ENCODE data around the gene TACC2.
"Not testable (repeated sequence)": the region's sequence is repeated elsewhere in the genome, so short reads cannot be mapped to it uniquely, and the experiment has no call there.

The TACC2 gene

DNA sequence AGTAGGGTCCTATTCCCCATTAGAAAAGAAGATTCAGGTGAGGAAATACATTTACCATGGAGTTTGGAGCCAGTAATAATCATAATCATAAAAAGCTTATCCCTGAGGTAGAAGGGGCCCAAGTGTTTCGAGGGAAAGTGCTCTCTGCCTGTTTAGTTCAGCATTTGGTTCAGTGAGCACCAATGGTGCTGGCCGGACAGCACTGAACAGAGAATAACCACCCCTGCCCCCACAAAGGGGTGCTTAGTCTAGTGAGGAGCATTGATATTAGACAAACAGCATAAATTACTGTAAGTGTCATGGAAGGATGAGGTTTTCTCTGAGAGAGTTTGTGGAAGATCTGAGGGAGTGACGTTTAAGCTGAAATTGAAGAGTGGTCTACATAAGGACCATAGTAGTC is 39.5 kb upstream of the TACC2 start:
- no peak for DNase-seq (ENCODE audit: low read depth)
- TF ChIP-seq, protein P1, sequence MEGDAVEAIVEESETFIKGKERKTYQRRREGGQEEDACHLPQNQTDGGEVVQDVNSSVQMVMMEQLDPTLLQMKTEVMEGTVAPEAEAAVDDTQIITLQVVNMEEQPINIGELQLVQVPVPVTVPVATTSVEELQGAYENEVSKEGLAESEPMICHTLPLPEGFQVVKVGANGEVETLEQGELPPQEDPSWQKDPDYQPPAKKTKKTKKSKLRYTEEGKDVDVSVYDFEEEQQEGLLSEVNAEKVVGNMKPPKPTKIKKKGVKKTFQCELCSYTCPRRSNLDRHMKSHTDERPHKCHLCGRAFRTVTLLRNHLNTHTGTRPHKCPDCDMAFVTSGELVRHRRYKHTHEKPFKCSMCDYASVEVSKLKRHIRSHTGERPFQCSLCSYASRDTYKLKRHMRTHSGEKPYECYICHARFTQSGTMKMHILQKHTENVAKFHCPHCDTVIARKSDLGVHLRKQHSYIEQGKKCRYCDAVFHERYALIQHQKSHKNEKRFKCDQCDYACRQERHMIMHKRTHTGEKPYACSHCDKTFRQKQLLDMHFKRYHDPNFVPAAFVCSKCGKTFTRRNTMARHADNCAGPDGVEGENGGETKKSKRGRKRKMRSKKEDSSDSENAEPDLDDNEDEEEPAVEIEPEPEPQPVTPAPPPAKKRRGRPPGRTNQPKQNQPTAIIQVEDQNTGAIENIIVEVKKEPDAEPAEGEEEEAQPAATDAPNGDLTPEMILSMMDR (conservative IDR thresholded peaks at IDR 0.05; ENCODE audit: low read length), result no peak
- H3K4me3 ChIP-seq (ENCODE audit: low read length), result no peak overlapping the region

DNA sequence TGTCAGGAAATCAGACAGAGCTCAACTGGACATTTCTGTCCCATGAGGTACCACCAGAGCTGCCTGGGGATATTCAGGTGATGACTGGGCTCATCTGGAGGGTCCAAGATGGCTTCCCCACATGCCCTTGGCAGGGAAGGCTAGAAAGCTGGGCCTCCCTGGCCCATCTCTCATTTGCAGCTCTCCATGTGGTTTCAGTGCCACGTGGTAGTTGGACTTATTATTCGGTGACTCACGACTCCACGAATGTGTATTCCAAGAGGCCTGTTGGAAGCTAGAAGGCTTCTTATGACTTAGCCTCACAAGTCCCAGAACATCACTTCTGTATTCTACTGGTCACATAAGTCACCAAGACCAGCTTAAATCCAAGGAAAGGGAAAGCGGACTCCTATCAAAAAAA is 36.7 kb upstream of the TACC2 start:
- DNase-seq (ENCODE audit: low read depth), result peak; percentile 57
- TF ChIP-seq, protein P1 (conservative IDR thresholded peaks at IDR 0.05; ENCODE audit: low read length), result no peak
- H3K4me3 ChIP-seq (ENCODE audit: low read length), result no peak overlapping the region

DNA sequence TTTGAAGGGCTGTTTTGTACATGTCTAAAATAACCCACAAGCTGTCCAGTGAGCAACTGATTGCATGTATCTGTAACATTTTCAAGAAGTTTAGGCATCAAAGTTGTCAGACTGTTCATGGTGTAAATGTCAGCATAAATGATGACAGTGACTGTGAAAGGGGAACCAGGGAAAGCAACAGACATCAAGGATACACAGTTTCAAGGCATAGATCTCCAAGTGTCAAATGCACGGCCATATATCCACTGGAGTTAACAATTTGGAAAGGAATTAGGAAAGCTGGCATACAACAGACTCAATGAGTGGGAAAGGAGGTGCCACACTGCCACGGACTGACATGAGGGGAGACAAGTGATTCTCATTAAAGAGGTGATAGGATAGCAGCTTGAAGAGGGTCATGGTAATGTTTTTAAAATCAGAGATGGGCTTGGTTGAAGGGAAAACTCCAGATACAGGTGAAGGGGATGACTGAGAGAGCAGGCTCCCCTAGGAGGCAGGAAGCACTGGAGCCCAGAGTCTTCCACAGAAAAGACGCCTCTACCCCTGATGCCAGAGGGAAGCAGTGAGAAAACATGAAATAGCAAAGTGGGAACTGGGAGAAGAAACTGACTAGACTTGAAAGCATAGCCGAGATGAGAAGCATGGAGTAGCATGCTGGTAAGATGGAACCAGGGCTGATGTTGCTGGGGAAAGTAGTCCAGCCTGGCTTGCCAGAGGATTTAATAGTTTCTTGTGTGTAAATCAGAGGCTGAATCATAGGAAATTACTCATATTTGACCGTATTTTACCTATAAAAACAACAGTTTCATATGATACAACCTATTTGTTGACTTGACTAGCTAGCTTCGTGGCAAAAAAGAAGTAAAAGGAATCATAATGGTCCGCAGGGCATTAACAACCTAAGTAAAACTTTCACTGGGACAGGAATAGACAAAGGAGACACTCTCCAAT is 32.6 kb upstream of the TACC2 start:
- no peak overlapping the region for H3K4me3 ChIP-seq (ENCODE audit: low read length)
- TF ChIP-seq, protein P1 (conservative IDR thresholded peaks at IDR 0.05; ENCODE audit: low read length), result no peak
- no peak for DNase-seq (ENCODE audit: low read depth)

DNA sequence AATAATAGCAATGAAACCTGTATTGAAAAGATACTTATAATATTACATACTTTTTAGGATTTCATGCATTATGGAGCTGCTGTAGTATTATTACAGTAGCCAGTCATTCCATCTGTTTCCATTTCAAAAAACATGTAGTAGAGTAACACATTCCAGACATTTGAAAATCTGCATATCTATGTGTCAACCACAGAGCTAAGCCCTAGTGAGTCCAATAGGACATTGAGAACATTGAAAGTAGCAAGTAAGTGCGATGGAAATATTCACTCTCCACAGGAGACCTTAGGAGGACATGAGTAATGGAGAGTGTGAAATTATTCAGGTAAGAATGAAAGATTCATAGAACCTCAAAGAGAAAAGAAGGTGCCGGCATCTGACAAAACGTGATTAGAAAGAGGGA is 29.3 kb upstream of the TACC2 start:
- TF ChIP-seq, protein P1 (conservative IDR thresholded peaks at IDR 0.05; ENCODE audit: low read length), result no peak
- H3K4me3 ChIP-seq (ENCODE audit: low read length), result no peak overlapping the region
- DNase-seq (ENCODE audit: low read depth), result no peak

DNA sequence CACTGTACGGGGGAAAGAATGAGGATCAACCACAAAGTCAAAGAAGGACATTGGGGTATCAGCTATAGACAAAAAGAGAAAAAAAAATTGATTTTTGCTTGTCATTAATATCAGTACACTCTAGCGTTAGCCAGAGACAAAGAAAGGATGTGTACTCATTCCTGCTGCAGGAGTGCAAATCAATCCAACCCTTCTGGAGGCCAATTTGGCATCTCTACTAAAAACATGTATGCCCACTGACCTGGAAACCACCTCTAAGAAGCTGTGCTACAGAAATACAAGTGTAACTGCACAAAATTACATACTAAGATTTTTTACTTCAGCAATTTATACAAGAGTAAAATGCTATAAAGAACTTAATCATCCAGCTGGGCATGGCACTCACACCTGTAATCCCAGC is 27.5 kb upstream of the TACC2 start:
- TF ChIP-seq, protein P1 (conservative IDR thresholded peaks at IDR 0.05; ENCODE audit: low read length), result no peak
- no peak overlapping the region for H3K4me3 ChIP-seq (ENCODE audit: low read length)
- no peak for DNase-seq (ENCODE audit: low read depth)

DNA sequence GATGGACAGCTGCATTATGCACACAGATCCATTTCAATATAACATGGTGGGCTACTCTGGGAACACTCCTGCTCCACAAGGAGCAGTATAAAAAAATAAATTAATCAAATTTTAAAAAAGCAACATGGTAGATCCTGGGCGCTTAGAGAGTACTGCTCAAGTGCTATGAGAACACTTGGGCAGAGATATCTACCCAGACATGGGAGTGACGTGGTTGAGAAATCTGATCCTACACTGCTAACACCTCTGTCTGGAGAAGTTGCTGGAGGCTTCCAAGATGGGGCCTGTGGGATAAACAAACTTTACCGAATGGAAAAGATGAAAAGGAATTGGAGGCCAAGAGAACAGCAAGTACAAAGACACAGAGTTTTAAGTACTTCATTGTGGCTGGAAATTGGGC is 23.0 kb upstream of the TACC2 start:
- no peak overlapping the region for H3K4me3 ChIP-seq (ENCODE audit: low read length)
- DNase-seq (ENCODE audit: low read depth), result no peak
- TF ChIP-seq, protein P1 (conservative IDR thresholded peaks at IDR 0.05; ENCODE audit: low read length), result no peak

DNA sequence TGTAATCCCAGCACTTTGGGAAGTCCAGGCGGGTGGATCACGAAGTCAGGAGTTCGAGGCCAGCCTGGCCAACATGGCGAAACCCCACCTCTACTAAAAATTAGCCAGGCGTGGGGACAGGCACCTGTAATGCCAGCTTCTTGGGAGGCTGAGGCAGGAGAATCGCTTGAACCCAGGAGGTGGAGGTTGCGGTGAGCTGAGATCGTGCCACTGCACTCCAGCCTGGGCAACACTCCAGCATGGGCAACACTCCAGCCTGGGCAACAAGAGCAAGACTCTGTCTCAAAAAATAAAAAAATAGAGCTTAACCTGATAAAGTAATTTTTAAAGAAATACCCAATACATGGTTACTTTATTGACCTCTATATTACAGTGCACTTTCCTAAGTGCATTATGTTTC is 19.9 kb upstream of the TACC2 start:
- not testable (repeated sequence) for H3K4me3 ChIP-seq (ENCODE audit: low read length); DNase-seq (ENCODE audit: low read depth)

Measured in AG10803 (cell line).